ENCODE measurements around the gene GRAMD2B.
"Not testable (repeated sequence)": the region's sequence is repeated elsewhere in the genome, so short reads cannot be mapped to it uniquely, and the experiment has no call there.

Gene GRAMD2B

DNA sequence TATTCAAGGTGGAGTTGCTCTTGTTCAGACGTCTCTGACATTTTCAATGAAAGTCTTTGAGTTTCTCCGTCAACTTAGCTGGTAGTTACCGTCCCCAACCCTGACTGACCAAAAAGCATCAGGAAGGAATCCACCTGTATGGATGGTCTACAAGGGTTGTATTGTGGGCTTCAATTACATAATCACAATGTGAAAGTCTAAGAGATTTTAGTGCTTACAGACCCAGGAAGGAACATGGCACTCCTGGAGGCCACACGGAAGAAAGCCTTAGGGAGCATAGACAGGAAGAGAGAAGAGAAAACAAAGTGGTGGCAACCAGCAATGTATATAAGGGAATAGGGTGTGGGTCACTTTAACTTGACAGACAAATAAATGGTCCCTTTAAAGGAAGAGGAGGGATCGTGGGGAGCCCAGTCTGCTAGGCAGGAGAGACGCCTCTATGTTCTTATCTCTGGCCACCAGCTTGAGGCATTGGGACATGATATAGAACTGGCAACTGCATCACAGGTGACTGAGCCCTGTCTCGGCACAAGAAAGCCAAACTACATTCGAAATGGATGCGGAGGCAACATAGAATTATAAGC is 91.4 kb downstream of the GRAMD2B start:
- peak; percentile 94 for DNase-seq

DNA sequence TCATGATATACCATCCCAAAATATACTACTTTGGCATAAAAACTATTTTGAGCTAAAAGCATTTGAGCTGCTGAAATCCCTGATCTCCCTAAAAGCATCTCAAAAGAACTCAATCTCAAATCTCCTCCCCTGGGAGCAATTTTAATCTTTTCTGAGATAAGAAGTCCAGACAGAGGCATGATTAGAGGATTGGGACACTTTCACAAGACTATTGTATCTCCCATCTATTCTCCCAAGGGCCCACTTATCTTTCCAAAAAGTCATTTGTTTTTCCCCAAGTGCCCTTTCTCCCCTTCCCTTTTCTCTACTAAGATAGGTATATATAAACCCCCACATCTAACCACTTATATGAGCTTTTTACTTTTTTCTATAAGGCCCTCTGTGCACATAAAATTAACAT is 92.1 kb downstream of the GRAMD2B start:
- DNase-seq, result no peak

DNA sequence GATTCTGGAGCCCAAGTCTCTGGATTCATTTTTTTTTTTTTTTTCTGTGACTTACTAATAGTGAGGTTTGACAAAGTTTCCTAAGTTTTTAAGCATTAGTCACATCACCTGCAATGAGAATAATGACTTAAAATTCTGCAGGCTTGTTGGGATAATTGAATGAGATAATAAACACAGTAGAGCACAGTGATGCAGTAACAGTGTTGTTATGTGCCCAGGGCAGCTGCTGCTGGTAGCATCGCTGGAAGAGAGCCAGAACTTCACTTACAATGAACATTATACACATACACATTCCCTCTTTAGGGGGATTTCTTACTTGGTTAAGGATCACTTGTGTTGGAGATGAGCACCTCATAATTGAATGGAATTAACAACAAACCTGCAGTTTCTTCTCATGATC is 92.9 kb downstream of the GRAMD2B start:
- DNase-seq, result no peak

DNA sequence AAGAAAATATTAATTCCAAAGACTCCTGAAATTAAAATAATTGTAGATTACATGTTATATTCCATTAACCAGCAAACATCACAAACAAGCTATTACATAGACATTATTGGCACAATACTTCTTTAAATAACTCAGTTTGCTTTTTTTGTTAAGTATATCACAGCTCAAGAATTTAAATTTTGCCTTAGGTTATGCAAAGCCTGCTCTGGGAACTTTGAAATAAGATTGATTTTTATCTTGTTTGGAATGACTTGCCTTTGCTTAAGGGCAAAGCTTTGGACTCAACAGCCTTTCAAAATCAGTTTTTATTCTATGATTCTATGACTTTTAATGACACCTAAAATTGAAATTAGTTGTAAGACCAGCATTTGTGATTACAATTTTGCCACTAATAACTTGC is 93.6 kb downstream of the GRAMD2B start:
- DNase-seq, result no peak

DNA sequence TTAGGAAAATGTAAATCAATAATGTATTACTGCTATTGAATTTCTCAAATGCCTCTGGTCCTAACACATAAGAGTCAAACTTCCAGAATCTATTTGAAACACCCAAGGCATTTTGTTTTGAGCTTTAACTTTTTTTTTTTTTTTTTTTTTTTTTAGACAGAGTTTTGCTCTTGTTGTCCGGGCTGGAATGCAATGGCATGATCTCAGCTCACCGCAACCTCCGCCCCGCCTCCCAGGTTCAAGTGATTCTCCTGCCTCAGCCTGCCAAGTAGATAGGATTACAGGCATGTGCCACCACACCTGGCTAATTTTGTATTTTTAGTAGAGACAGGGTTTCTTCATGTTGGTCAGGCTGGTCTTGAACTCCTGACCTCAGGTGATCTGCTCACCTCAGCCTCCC is 96.0 kb downstream of the GRAMD2B start:
- DNase-seq, result not testable (repeated sequence)

DNA sequence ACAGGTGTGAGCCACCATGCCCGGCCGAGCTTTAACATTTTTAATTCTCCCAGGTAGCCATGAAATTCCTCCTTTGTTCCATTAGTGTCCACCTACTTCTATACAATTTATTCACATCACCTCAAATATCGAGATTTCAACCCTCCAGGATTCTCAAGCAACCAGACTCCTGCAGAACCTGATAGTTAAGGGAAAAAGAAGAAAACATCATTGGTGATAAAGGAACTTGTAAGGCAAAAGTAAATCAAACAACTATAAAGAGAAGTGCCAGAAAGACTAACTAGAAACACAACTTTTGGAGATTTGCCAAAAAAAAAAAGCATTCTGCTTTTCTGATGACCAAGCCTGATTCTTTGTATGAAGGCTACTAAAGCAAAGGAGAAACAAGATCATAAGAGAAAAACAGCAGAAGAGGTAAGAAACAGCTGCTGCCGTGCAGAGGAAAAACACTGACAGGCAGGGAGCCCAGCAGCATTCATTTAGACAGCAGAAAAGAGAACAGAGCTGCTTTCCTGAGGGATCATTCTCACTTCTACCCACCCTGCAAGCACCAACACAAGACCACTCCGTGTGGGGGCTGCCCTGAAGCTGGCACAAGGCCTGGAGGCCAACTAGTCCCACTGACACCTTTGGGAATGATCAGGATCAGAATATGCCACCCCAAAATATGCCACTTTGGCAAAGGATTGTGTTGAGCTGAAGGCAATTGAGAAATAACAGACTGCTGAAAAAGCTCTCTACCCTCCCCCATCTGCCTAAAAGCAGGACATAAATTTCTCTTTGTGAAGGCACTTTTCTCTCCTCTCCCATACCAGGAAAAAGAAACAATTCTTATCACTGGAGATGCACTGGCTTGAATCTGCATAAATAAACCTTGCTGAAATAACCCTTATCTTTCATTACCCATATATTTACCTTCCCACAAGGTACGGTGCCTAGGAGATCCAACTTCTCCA is 96.7 kb downstream of the GRAMD2B start:
- no peak for DNase-seq

DNA sequence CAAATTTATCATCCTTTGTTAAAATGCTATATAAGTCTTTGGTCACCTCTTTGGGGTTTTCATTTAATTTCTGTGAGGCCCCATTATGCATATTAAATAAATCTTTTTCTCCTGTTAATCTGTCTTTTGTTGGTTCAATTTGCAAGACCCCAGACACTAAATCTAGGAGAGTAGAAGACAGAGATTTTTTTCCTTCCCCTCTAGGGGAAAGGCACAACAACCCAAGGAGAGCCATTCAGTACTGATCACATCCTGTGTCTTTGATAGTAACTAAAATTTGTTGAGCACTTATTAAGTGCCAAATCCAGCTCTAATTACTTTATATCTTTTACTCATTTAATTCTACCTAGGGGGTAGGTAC is 97.4 kb downstream of the GRAMD2B start:
- no peak for DNase-seq

DNA sequence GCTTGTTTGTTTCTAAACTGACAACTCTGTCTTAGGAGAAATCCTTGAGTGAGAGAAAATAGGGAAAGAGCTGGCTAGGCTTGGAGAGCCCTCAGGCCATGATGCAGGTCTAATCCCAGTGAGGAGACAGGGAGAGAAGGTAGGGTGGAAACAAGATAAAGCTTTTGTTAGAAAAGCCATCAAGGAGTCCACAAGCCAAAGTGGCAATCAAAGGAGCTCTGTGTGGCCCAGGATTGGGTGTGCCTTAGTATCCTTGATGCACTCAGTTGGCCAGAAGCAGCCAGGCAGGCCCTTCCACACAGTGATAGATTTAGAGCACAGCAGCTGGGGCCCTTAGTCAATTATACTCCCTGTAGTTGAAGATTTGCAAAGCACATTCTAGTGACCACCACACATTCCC is 97.9 kb downstream of the GRAMD2B start:
- DNase-seq, result no peak

DNA sequence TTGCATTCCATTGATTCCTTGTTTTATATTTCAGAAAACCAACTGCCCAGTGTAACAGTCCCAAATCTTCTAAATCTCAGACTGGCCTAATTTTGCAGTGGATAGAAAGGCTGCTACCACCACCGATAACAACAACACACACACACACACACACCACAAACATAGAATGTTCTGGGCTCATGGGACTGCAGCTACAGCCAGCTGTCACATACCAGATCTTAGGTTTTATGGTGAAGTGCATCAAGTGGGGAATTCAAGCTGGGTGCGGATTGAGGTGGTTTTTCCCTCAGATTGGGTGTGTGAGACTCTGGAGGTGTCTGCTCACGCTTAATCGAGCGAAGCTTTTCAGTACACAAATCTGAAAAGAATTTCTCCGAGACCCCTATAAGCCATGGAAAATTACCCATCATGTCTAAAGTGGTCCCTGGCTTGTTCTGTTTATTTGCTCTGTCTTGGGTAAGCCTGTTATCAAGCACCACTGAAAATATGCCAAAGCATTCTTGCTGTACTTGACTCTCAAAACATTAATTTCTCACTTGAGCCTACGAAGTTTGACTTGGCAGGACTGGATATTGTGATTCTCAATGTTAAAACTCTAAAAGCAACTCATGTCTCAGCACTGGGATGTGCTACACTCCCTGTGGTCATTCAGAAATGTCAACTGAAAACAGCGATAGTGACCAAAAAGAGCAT is 100.8 kb downstream of the GRAMD2B start:
- DNase-seq, result no peak

DNA sequence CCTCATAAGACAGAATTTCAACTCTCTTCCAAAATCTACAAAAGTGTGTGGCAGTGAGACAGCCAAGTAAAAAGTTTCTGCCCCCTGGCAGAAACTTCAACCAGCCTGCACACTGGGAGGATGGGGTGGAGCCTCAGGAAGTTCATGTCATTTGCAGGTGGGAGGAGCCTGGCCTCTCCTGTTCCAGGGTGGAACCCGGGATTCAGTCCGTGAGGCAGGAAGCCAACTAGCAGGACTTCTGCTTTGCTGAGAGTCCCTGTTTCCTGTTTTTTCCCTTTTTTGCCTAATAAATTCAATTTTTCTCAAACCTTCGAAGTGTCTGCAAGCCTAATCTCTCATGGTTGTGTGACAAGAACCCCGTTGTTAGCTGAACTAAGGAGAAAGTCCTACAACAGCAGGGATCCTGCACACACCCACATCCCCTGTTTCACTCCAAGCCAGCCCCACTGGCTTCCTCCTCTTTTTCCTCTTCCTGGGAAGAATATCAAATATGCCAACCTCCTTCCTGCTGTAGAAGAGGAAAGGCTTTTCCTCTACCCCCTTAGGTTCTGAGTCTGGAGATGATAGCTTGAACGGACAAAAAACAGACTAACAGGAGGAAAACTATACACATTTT is 102.5 kb downstream of the GRAMD2B start:
- DNase-seq, result no peak

DNA sequence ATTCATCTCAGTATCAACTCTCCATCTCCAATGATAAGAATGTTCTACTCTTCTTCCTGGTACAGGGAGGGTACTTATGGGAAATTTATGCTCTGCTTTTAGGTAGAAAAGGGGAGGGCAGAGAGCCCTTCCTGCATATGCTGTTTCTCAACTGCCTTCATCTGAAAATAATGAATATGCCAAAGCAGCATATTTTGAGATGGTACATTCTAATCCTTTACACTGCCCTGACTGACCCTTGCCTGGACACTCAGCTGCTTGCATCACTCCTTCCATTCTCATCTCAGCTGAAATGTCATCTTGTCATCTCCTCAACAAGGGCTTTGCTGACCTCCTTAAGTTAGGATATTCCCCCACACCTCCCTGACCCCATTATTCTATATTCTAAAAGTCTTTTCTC is 103.3 kb downstream of the GRAMD2B start:
- no peak for DNase-seq

DNA sequence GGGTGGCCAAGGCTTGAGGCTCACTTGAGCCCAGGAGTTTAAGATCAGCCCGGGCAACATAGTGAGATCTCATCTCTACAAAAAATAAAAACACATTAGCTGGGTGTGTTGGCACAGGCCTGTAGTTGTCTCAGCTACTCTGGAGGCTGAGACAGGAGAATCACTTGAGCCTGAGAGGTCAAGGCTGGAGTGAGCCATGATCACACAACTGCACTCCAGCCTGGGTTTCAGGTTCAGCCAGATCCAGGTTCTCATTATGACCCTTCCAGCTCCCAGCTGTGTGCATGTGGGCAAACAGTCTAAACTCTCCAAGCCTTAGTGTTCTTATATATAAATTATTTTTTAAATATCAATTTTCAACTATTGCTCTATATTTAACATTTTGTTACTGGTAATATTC is 103.9 kb downstream of the GRAMD2B start:
- DNase-seq, result no peak

DNA sequence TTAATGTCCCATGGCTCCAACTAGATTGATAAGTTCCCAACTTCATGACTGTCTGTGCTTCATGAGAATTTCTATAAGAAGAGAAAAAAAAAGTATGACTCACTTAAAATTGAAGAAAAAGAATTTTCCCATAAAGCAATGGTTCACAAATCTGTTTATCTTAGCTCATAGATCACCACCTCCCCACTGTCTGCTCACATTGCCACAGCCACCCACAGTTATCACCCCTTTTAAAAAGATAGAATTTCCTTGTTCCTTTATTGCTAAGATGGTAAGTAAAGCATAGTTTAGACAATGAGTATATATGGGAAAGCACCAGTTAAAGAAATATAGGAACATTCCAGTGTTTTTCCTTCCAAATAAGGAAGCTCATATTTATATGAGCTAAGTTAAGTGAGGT is 104.7 kb downstream of the GRAMD2B start:
- DNase-seq, result no peak

DNA sequence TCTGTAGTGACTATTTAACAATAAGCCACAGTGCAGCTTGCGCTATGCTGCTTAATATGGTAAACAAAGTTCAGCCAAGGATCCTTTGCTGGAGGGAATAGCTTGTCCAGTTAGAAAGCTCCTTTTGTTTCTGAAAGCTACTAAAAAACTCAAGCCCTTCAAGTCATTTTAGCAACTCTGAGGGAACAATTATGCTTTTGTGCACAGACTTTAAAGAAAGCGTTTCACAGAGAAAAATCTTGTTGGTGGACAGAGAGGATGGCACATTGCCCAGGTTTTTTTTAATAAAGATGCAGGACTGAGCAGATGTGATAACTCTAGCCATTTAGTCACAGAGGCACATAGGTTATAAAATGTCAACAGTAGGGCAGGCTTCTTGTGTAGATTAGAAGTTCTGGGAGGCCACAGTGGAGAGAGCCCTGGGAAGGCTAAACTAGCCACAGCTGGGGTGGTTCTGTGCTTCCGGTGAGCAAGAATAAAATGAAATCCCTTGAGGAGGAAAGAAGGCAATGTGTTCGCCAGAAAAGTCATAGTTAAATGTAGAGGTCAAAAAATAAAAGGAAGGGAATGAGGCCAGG is 108.4 kb downstream of the GRAMD2B start:
- peak; percentile 34 for DNase-seq

DNA sequence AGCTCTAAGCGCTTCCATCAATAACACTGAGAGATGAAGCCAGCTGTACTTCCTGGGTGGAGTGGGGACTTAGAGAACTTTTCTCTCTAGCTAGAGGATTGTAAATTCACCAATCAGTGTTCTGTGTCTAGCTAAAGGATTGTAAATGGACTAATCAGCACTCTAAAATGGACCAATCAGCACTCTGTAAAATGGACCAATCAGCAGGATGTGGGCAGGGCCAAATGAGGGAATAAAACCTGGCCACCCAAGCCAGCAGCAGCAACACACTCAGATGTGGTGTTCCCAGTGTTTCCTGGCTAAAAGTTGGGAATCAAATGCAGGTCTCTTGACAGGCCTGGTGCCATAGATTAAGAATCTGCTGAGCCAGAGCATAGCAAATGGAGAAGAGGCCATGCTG is 111.3 kb downstream of the GRAMD2B start:
- DNase-seq, result no peak

DNA sequence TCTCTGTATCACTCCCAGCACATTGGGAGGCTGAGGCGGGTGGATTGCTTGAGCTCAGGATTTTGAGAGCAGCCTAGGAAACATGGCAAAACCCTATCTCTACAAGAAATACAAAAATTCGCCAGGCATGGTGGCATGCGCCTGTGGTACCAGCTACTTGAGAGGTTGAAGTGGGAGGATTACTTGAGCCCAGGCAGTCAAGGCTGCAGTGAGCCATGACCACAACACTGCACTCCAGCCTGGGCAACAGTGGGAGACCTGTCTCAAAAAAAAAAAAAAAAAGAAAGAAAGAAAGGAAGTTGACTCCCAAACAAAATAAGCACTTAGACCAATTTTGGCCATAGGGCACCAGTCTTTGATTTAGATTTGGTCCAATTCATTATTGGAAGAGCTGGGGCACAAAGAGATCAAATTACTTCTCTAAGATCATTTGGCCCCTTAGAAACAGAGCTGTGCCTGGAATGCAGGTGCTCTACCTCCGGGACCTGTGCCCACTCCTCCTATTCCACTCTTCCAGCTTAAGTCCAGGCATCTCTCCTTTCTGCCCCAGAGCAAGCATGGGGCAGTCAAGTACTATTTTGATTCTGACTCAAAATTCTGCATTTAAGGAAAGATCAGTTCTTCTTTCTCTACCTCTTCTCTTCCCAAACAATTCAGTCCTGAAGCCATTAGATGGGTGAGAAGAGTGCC is 112.8 kb downstream of the GRAMD2B start:
- no peak for DNase-seq

DNA sequence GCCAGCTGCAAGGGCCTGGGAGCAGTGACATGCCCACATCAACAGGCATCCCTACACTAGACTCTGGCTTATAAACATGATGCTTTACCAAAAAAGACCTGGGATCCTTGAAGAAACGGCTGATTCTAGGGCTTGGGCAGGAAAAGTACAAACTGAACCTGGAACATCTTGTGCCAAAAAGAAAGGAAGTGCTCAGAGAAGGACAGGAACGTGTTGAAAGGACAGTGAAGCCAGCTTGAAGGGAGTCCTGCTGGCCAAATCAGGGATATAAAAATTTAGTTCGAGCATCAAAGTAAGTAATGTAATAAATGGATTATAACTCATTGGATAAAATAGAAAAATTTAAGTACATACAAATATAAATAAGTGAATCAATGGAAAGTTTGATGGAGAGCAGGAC is 113.7 kb downstream of the GRAMD2B start:
- DNase-seq, result no peak

DNA sequence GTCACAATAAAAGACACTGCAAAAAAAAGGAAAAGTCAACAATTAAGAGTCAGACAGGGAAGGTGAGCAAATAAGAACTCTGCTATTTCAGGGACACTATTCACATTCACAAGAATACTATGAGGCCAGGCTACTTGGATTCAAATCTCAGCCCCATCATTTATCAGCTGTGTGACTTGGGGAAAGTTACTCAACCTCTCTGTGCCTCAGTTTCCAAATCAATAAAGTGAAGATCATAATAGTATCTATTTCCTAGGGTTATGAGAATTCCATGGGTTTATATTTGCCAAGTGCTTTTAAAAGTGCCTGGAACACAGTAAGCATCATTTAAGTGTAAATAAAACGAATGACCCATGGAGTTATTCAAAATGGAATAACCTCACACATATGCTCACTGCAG is 115.4 kb downstream of the GRAMD2B start:
- DNase-seq, result no peak

DNA sequence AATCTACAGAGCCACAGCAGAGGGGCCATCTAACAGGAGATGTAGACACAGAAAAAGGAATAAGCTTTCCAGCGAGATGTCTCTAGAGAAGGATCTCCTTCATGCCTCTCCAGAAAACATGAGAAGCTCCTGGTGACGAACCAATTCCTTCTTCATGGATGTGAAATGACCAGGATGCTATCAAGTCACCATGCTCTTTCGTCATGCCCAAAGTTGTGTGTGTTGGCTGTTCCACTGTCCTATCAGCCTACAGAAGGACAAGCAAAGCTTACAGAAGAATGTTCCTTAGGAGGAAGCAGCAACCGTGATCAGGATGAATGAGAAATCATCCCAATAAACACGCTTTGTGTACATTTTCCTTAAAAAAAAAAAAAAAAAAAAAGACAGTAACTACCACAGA is 117.4 kb downstream of the GRAMD2B start:
- no peak for DNase-seq

DNA sequence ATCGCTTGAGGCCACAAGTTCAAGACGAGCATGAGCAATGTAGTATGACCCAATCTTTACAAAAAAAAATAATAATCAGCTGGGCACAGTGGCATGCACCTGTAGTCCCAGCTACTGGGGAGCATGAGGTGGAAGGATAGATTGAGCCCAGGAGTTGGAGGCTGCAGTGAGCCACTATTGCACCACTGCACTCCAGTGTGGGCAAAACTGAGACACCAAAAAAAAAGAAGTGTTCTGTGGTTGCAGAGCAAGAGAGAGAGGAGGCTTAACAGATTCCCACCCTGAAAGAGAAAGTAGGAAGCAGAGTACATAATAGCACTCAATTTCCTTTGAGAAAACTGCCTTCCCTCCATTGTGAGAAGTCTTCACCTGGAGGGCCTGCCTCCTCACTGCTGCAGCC is 119.2 kb downstream of the GRAMD2B start:
- DNase-seq, result no peak

DNA sequence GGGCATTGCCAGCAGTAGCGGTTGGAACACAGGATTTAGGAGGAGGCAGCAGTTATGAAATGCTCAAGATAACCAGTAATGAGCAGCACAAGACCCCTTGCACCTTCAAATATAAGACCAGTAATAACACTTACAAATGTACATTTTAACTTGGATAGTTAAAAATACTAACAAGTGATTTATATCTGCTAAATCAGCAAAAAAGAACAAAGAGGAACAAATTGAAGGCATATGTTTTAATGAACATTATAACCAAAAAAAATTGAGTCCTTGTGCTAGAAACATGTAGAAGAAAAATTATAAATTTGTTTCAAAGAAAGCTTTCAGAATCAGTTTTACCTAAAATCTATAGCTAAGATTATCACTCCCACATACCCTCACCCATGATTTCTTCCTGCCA is 119.8 kb downstream of the GRAMD2B start:
- no peak for DNase-seq

DNA sequence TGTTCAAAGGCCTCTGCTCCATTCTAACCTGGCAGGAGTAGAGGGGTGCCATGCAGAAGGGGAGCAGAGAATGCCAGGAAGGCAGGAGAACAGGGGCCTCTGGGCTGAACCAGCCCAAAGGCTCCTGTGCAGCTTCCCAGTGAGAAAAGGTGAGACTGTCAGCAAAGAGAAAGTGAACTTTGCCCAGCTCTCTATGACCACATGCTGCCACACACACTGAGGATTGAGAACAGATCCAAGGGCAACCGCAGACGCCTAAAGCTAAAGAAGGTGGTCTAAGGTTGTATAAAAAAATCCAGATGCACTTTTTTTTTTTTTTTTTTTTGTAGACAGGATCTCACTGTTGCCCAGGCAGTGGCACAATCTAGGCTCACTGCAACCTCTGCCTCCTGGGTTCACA is 120.5 kb downstream of the GRAMD2B start:
- no peak for DNase-seq
